GM12892 (cell line): ENCODE measurements around the gene TOP1.

Experiments
- POLR2A ChIP-seq: IDR thresholded peaks from 2 replicates; pipeline ENCODE4 v1.6.1; 2011; ENCODE audit warnings: low read depth, low read length, control low read depth
- POLR2AphosphoS5 ChIP-seq: IDR thresholded peaks from 2 replicates; pipeline ENCODE4 v1.6.1; 2011; ENCODE audit warnings: low read depth, low read length, control low read depth
- TAF1 ChIP-seq: IDR thresholded peaks from 2 replicates; pipeline ENCODE4 v1.6.1; 2011; ENCODE audit warnings: low read depth, mild to moderate bottlenecking, control low read depth, low read length, borderline replicate concordance

GRCh38 chr20:41078329-41078728 lies 49.7 kb downstream of the TOP1 start:
- TF ChIP-seq POLR2A = no peak
- TF ChIP-seq POLR2AphosphoS5 = no peak
- no peak for TF ChIP-seq TAF1
